Upper lobe of left lung (tissue), 6 donors: Measurements from ENCODE around the gene SOX2. TPM values are rescaled to one million over a fixed set of nuclear protein-coding genes. Genes with fewer than 3 reads are reported as not detected.

Source experiments
- ATAC-seq, 2 donors: fragments of 200-7000 bp; cut with Tn5 transposase; one replicate each; pipeline ENCODE4 v1.9.1; 2022; ENCODE audit warnings: mild to moderate bottlenecking in 2 of 2, moderate library complexity in 2 of 2; ENCODE audit not compliant: low FRiP score in 2 of 2
- DNase-seq, 2 donors: peaks; one replicate each; pipeline ENCODE4 v3.0.0-alpha.2; 2019 to 2020
- H3K27ac ChIP-seq, 4 donors: fragments of 200-600 bp; sonication (generic); one replicate each; pipeline ENCODE4 v1.5.1; 2016 to 2019
- H3K27me3 ChIP-seq, 4 donors: fragments of 200-600 bp; sonication (generic); one replicate each; pipeline ENCODE4 v1.5.1; 2017 to 2019
- H3K36me3 ChIP-seq, 4 donors: fragments of 200-600 bp; sonication (generic); one replicate each; pipeline ENCODE4 v1.5.1; 2016 to 2019
- H3K4me1 ChIP-seq, 4 donors: fragments of 200-600 bp; sonication (generic); one replicate each; pipeline ENCODE4 v1.5.1; 2018 to 2019
- H3K4me3 ChIP-seq, 4 donors: fragments of 200-600 bp; sonication (generic); one replicate each; pipeline ENCODE4 v1.5.1; 2017 to 2019; ENCODE audit warnings: mild to moderate bottlenecking in 2 of 4, moderate library complexity in 1 of 4
- H3K9me3 ChIP-seq, 4 donors: fragments of 200-600 bp; sonication (generic); one replicate each; pipeline ENCODE4 v1.5.1; 2018 to 2019
- CTCF ChIP-seq, 6 experiments: fragments of 450-650 bp in 4 of 6; fragments of 200-600 bp in 2 of 6; sonication (generic) in 2 of 6; IDR thresholded peaks; one replicate each; pipeline ENCODE4 v1.5.1; 2016 to 2019; ENCODE audit warnings: antibody characterized with exemption in 6 of 6
- EP300 ChIP-seq, 4 donors: sonication (generic); formaldehyde crosslinking; IDR thresholded peaks; one replicate each; pipeline ENCODE4 v1.5.1; 2017; ENCODE audit warnings: antibody characterized with exemption in 4 of 4, control low read depth in 2 of 4
- POLR2A ChIP-seq, 4 donors: fragments of 450-650 bp; IDR thresholded peaks; one replicate each; pipeline ENCODE4 v1.5.1; 2016 to 2017; ENCODE audit warnings: antibody characterized with exemption in 4 of 4, mild to moderate bottlenecking in 2 of 4
- POLR2AphosphoS5 ChIP-seq, 2 donors: sonication (generic); formaldehyde crosslinking; IDR thresholded peaks; one replicate each; pipeline ENCODE4 v1.5.1; 2017; ENCODE audit warnings: antibody characterized with exemption in 2 of 2
- WGBS, 2 donors: methylation state at CpG; one replicate each; pipeline ENCODE4 v1.1.5; 2017 to 2018; 5-methylcytosine and 5-hydroxymethylcytosine counted together
- total RNA-seq, 6 donors: library from RNA; depleted of rRNA in 4 of 6; stranded (reverse); fragments of >200 nt in 4 of 6; gene quantifications; one replicate each; pipeline versions ENCODE4 v1.1.0 to v1.2.1, GENCODE V29; 2016 to 2021
- donor health status: DM: no; HTN: no; CAD: no; lungs with moderate emphysema.
- donor health status: DM: no; HTN: yes; CAD: no; lungs with severe emphysema.

SOX2 gene
- total RNA-seq, 6 donors from 2014 or later: 0.57 to 16.4 (median 2.8) TPM

- Histone ChIP-seq H3K4me1 (peaks cover 5 to 10% (median 9%) of the 10 kb centered on the region in 4 donors), H3K27ac (no peak overlapping the region), H3K36me3 (no peaks in the 10 kb centered on the region), H3K9me3 (peaks cover 0 to 4% (median 0%) of the 10 kb centered on the region in 4 donors), H3K4me3 (no peak overlapping the region), H3K27me3 (peaks cover 0 to 59% (median 26%) of the 10 kb centered on the region in 4 donors)
- WGBS, 2 donors: 36 to 42% methylated on average over 6 of the region's 6 CpGs
- no peak for DNase-seq
- no peak for ATAC-seq
- TF ChIP-seq POLR2A (IDR thresholded peaks at IDR 0.05) (no peak), POLR2AphosphoS5 (IDR thresholded peaks at IDR 0.05) (no peak), EP300 (IDR thresholded peaks at IDR 0.05) (no peak), CTCF (IDR thresholded peaks at IDR 0.05) (no peak)
These were observed 5.9 kb downstream of the SOX2 start for GRCh38 chr3:181717549-181718171.

GRCh38 chr3:181718369-181718768 is 6.6 kb downstream of the SOX2 start:
- DNase-seq (no peak), ATAC-seq (no peak)
- peaks cover 0 to 4% (median 0%) of the 10 kb centered on the region in 4 donors for H3K9me3 ChIP-seq
- H3K27me3 ChIP-seq: peaks cover 0 to 58% (median 26%) of the 10 kb centered on the region in 4 donors
- H3K4me1 ChIP-seq: peaks cover 0 to 5% (median 5%) of the 10 kb centered on the region in 4 donors
- TF ChIP-seq EP300 (IDR thresholded peaks at IDR 0.05) (no peak), POLR2AphosphoS5 (IDR thresholded peaks at IDR 0.05) (no peak), POLR2A (IDR thresholded peaks at IDR 0.05) (no peak), CTCF (IDR thresholded peaks at IDR 0.05) (no peak)
- no peak overlapping the region for H3K4me3 ChIP-seq
- no peak overlapping the region for H3K27ac ChIP-seq
- no peaks in the 10 kb centered on the region for H3K36me3 ChIP-seq
- WGBS, 2 donors: 33 to 44% methylated on average over 3 of the region's 3 CpGs

GRCh38 chr3:181718987-181719911 is 7.5 kb downstream of the SOX2 start:
- Histone ChIP-seq H3K4me1 (peaks cover 0 to 5% (median 5%) of the 10 kb centered on the region in 4 donors), H3K27me3 (peaks cover 0 to 59% (median 29%) of the 10 kb centered on the region in 4 donors), H3K4me3 (no peak overlapping the region), H3K36me3 (no peaks in the 10 kb centered on the region), H3K9me3 (peaks cover 0 to 4% (median 0%) of the 10 kb centered on the region in 4 donors), H3K27ac (peak overlapping the region in 2 of 4 donors; percentile 32 to 36)
- no peak for TF ChIP-seq POLR2AphosphoS5 (IDR thresholded peaks at IDR 0.05)
- no peak for TF ChIP-seq EP300 (IDR thresholded peaks at IDR 0.05)
- DNase-seq: peak in 1 of 2 donors; percentile 80
- peak; percentile 23 to 46 for ATAC-seq
- WGBS, 2 donors: 7 to 16% methylated on average over 36 to 38 of the region's 48 CpGs

- no peak for ATAC-seq
- Histone ChIP-seq H3K4me3 (no peak overlapping the region), H3K27ac (peak overlapping the region in 1 of 4 donors; percentile 36), H3K9me3 (peaks cover 0 to 4% (median 0%) of the 10 kb centered on the region in 4 donors), H3K36me3 (no peaks in the 10 kb centered on the region), H3K27me3 (peaks cover 0 to 59% (median 31%) of the 10 kb centered on the region in 4 donors), H3K4me1 (peaks cover 0 to 5% (median 5%) of the 10 kb centered on the region in 4 donors)
- 23 to 41% methylated on average over 23 of the region's 23 CpGs for WGBS, 2 donors
- TF ChIP-seq POLR2A (IDR thresholded peaks at IDR 0.05): no peak
- TF ChIP-seq POLR2AphosphoS5 (IDR thresholded peaks at IDR 0.05): no peak
- no peak for TF ChIP-seq CTCF (IDR thresholded peaks at IDR 0.05)
- no peak for TF ChIP-seq EP300 (IDR thresholded peaks at IDR 0.05)
- DNase-seq: peak in 1 of 2 donors; percentile 61
These were observed 8.4 kb downstream of the SOX2 start for GRCh38 chr3:181719991-181720680.
